ENCODE results near the gene BCR.
"Not testable (repeated sequence)": the region's sequence is repeated elsewhere in the genome, so short reads cannot be mapped to it uniquely, and the experiment has no call there.

The BCR gene

GRCh38 chr22:23365961-23366360, 185.7 kb downstream of the BCR start:
- DNase-seq (ENCODE audit: low read depth in 3 of 3), result no peak

GRCh38 chr22:23367196-23367595, 186.9 kb downstream of the BCR start:
- not testable (repeated sequence) for DNase-seq (ENCODE audit: low read depth in 3 of 3)
